22Rv1 (cell line): ENCODE data around the gene ZNF385D.

Experiments used
- ZFX ChIP-seq: fragments of 450-650 bp; IDR thresholded peaks from 2 replicates; pipeline ENCODE4 v1.6.1; 2017; ENCODE audit warnings: antibody characterized with exemption, borderline replicate concordance
- TF ChIP-seq, protein P1 (sequence below): fragments of 450-650 bp; IDR thresholded peaks from 2 replicates; pipeline ENCODE4 v1.5.1; 2017; ENCODE audit warnings: mild to moderate bottlenecking

DNA sequence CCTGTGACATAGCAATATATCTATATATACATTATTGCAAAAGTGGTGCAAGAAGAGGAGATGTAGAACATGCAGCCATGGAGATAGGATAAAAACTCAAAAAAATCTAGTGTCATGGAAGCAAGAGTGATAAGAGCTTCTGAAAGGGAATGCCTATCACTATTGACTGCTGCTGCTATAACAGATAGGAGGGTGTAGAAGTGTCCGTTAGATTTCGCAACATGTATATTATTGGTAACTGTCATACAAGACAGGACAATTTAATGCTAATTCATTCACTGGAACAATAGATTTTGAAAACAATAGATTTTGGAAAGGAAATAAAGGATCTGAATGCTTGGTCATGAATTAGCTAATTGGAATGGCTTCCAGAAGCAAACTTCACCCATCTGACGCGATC is 224.5 kb downstream of the ZNF385D start:
- TF ChIP-seq, protein P1, sequence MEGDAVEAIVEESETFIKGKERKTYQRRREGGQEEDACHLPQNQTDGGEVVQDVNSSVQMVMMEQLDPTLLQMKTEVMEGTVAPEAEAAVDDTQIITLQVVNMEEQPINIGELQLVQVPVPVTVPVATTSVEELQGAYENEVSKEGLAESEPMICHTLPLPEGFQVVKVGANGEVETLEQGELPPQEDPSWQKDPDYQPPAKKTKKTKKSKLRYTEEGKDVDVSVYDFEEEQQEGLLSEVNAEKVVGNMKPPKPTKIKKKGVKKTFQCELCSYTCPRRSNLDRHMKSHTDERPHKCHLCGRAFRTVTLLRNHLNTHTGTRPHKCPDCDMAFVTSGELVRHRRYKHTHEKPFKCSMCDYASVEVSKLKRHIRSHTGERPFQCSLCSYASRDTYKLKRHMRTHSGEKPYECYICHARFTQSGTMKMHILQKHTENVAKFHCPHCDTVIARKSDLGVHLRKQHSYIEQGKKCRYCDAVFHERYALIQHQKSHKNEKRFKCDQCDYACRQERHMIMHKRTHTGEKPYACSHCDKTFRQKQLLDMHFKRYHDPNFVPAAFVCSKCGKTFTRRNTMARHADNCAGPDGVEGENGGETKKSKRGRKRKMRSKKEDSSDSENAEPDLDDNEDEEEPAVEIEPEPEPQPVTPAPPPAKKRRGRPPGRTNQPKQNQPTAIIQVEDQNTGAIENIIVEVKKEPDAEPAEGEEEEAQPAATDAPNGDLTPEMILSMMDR, result no peak
- no peak for TF ChIP-seq ZFX
